GM18508 (cell line): Measurements from ENCODE around the gene ARL14EPL.
"Not testable (repeated sequence)": the region's sequence is repeated elsewhere in the genome, so short reads cannot be mapped to it uniquely, and the experiment has no call there.

ENCODE experiments used
- ATAC-seq: cut with Tn5 transposase; IDR thresholded peaks from one replicate; pipeline ENCODE4 v1.9.1; 2021; ENCODE audit warnings: moderate number of reproducible peaks; ENCODE audit not compliant: insufficient read depth, unreplicated experiment

The ARL14EPL gene

DNA sequence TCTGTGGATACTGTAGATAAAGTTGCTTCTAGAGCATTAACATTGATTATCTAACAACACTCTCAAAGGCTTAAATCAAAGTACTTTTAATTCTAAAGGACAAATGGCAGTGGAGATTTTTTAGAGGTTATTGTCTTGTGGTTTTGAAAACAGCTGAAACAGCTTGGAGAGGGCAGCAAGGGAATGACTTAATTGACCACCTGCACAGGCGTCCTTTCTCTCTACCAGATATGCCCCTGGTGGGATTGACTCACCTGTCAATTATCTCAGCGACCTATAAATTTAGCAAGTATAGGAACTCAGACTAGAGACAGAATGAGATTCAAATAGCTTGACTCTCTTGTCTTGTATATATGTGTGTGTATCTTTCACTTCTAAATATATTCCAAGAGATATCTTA lies 13.5 kb downstream of the ARL14EPL start:
- no peak for ATAC-seq

GRCh38 chr5:116046261-116046660 lies 14.0 kb downstream of the ARL14EPL start:
- no peak for ATAC-seq

- ATAC-seq: no peak
Observed at GRCh38 chr5:116046823-116047222, 14.6 kb downstream of the ARL14EPL start.

GRCh38 chr5:116058346-116058936 lies 26.2 kb downstream of the ARL14EPL start:
- ATAC-seq: no peak

DNA sequence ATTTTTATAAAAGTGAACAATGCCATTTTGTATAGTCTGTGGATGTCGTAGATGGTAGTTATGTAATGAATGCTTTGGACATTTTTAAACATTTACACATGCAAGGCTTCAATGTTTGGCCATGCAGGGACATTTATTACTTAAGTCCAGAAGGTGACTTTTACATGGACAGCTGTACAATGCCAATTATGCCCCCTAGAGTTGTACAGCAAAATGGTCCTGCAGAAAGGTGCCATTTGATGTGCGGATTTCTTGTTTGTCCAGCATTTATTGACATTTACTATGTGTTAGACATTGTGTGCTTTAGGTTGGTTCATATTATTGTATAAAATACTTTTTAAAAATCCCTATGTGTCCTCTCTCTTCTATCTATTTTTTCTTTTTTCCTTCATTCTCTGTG lies 30.1 kb downstream of the ARL14EPL start:
- no peak for ATAC-seq

DNA sequence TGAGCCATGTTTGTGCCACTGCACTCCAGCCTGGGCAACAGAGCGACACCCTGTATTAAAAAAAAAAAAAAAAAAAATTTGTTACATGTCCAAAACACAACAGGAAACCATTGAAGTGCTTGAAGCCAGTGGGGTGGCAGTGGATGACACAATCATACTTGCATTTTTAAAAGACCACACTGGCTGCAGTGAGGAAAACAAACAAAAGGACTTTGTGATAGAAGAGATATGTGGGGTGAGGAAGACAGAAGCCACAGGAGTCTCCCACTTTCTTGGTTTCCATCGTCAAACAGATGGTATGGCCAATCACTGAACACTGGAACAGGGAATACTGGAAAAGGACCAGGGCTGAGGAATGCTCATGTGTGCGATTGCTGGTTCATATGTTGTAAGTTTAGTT lies 31.7 kb downstream of the ARL14EPL start:
- ATAC-seq: no peak

DNA sequence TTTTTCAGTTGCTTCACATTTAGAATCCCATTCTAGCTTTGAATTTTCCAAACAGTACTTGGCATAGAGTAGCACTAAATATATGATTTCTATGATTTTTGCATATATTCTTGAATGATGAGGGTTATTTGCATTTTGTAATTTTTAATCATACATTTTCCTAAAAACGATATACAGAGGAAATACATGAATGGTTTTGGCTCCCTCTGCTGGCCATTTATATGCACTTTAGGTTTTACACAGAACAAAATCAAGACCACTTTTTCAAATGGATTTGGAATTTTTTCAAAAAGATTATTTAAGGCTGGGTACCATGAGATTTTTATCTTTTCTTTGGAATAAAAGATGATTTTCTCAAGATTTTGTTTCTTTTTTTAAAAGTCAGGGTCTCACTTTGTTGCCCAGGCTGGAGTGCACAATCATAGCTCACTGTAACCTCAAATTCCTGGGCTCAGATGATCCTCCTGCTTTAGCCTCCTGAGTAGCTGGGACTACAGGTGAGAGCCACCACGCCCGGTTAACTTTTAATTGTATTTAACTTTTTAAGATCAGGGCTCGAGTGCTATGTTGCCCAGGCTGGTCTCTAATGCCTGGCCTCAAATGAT lies 35.9 kb downstream of the ARL14EPL start:
- no peak for ATAC-seq

DNA sequence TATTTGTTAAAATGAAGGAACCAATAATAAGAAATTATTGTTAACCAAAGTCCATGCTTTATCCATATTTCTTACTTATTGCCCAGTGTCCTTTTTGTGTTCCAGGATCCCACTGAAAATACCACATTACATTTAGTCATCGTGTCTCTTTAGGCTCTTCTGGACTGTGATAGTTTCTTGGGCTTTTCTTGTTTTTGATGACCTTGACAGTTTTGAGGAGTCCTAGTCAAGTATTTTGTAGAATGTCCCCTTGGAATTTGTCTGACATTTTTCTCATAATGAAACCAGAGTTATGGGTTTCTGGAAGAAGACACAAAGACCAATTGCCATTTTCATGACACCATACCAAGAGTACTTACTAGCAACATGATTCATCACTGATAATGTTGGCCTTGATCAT lies 38.9 kb downstream of the ARL14EPL start:
- no peak for ATAC-seq

DNA sequence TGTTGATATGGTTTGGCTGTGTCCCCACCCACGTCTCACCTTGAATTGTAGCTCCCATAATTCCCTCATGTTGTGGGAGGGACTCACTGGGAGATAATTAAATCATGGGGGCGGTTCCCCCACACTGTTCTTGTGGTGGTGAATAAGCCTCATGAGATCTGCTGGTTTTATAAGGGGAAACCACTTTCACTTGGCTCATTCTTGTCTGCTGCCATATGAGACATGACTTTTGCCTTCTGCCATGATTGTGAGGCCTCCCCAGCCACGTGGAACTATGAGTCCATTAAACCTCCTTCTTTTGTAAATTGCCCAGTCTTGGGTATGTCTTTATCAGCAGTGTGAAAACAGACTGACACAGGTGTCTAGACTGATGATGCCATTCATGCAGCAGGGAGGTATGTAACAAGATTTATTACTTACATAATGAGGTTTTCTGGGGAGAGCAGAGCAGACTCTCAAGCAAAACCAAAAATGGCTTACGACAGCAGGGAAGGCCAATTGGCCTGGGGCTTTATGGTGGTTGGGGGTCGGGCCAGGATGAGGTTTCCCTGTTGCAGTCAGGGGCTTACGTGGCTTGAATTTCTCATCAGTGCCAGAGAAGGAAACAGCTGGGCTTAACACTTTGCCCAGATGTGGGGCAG lies 43.0 kb downstream of the ARL14EPL start:
- no peak for ATAC-seq

GRCh38 chr5:116076496-116076895 lies 44.2 kb downstream of the ARL14EPL start:
- ATAC-seq: peak; percentile 99

DNA sequence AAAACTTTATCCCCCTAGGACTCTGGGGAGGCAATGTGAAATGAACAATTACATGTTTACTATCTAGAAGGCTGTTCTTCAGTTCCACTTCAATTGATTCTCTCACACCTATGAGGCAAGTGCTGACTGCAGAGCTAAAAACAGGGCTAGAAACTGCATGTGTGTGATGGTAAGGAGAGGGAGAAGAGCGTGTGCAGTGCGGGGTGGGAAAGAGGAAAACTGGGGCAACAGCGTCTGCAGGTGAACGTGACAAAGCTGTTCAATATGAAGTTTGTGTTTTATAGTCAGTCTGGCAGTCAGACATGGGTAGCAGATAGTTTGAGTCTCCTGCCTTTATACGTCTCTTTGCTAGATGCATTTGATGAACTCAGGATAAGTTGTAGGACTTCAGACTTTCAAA lies 45.9 kb downstream of the ARL14EPL start:
- no peak for ATAC-seq

DNA sequence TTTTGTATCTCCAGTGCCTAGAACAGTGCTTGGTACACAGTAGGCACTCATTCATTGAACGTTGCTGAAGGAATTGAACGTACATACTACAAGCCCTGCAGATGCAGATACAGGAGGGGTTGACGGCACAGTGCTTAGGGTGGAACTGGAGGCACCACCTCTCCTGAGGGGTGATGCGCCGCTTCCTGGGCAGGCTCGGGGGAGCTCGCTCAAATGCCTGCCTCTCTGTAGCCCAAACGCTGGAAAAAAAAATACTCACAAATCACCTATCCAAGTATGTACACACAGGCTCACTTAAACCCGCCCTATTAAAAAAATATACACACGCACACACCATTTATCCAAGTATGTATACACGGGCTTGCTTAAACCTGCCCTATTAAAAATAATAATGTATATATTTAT lies 52.0 kb downstream of the ARL14EPL start:
- ATAC-seq: peak; percentile 13

GRCh38 chr5:116084871-116085715 lies 52.8 kb downstream of the ARL14EPL start, which contains the start of gene COMMD10:
COMMD10 (plus strand) TSS chr5:116085025.
- ATAC-seq: peak; percentile 84

- ATAC-seq: not testable (repeated sequence)
Observed at GRCh38 chr5:116086309-116086708, 54.0 kb downstream of the ARL14EPL start.

DNA sequence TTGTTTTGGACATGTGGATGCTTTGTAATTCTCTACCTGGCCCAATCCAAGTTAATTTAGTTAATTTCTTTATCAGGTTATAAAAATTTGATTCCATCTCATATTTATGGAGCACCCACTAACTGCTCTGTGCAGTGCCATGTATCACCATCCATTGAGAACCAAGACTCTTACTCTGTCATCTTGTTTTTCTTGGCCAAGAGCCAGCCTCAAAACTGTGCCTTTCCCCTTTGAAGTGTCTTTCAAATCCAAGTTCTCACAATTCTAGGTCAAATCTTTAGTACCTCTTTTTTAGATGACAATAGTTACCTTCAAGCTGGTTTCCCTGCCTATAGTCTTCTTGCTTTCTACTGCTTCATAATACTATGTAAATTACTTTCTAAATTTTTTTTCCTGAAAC lies 55.8 kb downstream of the ARL14EPL start:
- no peak for ATAC-seq

DNA sequence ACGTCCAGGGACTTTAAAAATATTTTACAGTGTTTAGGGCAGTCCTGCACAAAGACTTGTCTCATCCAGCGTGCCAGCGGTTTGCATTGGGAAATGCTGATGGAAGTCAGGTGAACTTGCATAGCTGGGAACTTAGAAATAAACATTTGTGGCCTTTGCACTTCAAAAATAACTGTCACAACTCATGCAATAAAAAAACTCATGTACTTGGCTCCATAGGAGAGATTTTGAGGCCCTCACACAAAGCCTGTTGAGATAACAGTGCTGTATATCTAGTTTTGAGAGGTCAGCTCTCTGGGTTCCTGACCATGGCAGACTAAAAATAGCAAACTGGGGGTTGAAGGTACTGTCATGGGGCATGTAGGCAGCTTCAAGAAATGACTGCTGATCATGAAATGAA lies 58.0 kb downstream of the ARL14EPL start:
- no peak for ATAC-seq

- ATAC-seq: no peak
Observed at GRCh38 chr5:116091416-116091815, 59.1 kb downstream of the ARL14EPL start.

GRCh38 chr5:116097301-116097700 lies 65.0 kb downstream of the ARL14EPL start:
- ATAC-seq: no peak

GRCh38 chr5:116098998-116099397 lies 66.7 kb downstream of the ARL14EPL start:
- no peak for ATAC-seq

DNA sequence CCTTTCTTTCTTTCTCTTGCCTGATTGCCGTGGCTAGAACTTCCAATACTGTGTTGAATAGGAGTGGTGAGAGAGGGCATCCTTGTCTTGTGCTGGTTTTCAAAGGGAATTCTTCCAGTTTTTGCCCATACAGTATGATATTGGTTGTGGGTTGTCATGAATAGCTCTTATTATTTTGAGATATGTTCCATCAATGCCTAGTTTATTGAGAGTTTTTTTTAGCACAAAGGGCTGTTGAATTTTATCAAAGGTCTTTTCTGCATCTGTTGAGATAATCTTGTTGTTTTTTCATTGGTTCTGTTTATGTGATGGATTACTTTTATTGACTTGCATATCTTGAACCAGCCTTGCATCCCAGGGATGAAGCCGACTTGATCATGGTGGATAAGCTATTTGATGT lies 72.7 kb downstream of the ARL14EPL start:
- not testable (repeated sequence) for ATAC-seq
